ENCODE results near the gene MRFAP1. TPM values are rescaled to one million over a fixed set of nuclear protein-coding genes. Genes with fewer than 3 reads are reported as not detected.

Gene MRFAP1
- total RNA-seq, 2 donors from 2014 or later = 97.9 to 115 TPM

GRCh38 chr4:6660430-6660829, 19.9 kb downstream of the MRFAP1 start:
- intact Hi-C loops (cut with DNase I) = no loop called here
- DNase-seq (no peak), ATAC-seq (no peak)
- Histone ChIP-seq H3K36me3 (replicated peaks in 1 of 2; ENCODE audit: insufficient read depth in 1 of 2, low read depth in 2 of 2) (no peaks in the 10 kb centered on the region), H3K4me3 (no peak overlapping the region), H3K9me3 (no peaks in the 10 kb centered on the region), H3K27ac (no peak overlapping the region), H3K27me3 (no peaks in the 10 kb centered on the region), H3K4me1 (peaks cover 20% of the 10 kb centered on the region)
- TF ChIP-seq CTCF (IDR thresholded peaks at IDR 0.05) (no peak), POLR2A (IDR thresholded peaks at IDR 0.05) (no peak)
- WGBS, 2 donors = 95 to 99% methylated on average over 3 of the region's 3 CpGs

GRCh38 chr4:6662591-6662990, 22.1 kb downstream of the MRFAP1 start:
- intact Hi-C loops (cut with DNase I) = no loop called here
- no peak for DNase-seq
- Histone ChIP-seq H3K27ac (no peak overlapping the region), H3K4me1 (peaks cover 20% of the 10 kb centered on the region), H3K4me3 (no peak overlapping the region), H3K27me3 (no peaks in the 10 kb centered on the region), H3K9me3 (no peaks in the 10 kb centered on the region), H3K36me3 (replicated peaks in 1 of 2; ENCODE audit: insufficient read depth in 1 of 2, low read depth in 2 of 2) (no peaks in the 10 kb centered on the region)
- WGBS, 2 donors = 86 to 90% methylated on average over 3 of the region's 3 CpGs
- ATAC-seq = no peak
- no peak for TF ChIP-seq POLR2A (IDR thresholded peaks at IDR 0.05)

- Histone ChIP-seq H3K36me3 (replicated peaks in 1 of 2; ENCODE audit: insufficient read depth in 1 of 2, low read depth in 2 of 2) (no peaks in the 10 kb centered on the region), H3K27me3 (no peaks in the 10 kb centered on the region), H3K9me3 (no peaks in the 10 kb centered on the region), H3K4me3 (no peak overlapping the region), H3K4me1 (peaks cover 16% of the 10 kb centered on the region), H3K27ac (no peak overlapping the region)
- TF ChIP-seq CTCF (IDR thresholded peaks at IDR 0.05) (no peak), POLR2A (IDR thresholded peaks at IDR 0.05) (no peak)
- ATAC-seq (no peak), DNase-seq (no peak)
- intact Hi-C loops (cut with DNase I) = no loop called here
- 22 to 27% methylated on average over 24 to 55 of the region's 55 CpGs for WGBS, 2 donors
These were observed 23.3 kb downstream of the MRFAP1 start for GRCh38 chr4:6663596-6664393.

- Histone ChIP-seq H3K4me3 (no peak overlapping the region), H3K9me3 (no peaks in the 10 kb centered on the region), H3K36me3 (replicated peaks in 1 of 2; ENCODE audit: insufficient read depth in 1 of 2, low read depth in 2 of 2) (no peaks in the 10 kb centered on the region), H3K4me1 (peaks cover 10% of the 10 kb centered on the region), H3K27ac (no peak overlapping the region), H3K27me3 (no peaks in the 10 kb centered on the region)
- no peak for TF ChIP-seq POLR2A (IDR thresholded peaks at IDR 0.05)
- TF ChIP-seq CTCF (IDR thresholded peaks at IDR 0.05) = no peak
- ATAC-seq (no peak), DNase-seq (no peak)
- intact Hi-C loops (cut with DNase I) = no loop called here
- WGBS, 2 donors = 92 to 98% methylated on average over 9 of the region's 9 CpGs
These were observed 24.8 kb downstream of the MRFAP1 start for GRCh38 chr4:6665320-6665654.

- intact Hi-C loops (cut with DNase I) = no loop called here
These were observed 27.9 kb downstream of the MRFAP1 start for GRCh38 chr4:6668391-6668790.

More at GRCh38 chr4:6668391-6668790, 27.9 kb downstream of the MRFAP1 start:
- no peaks in the 10 kb centered on the region for H3K36me3 ChIP-seq (replicated peaks in 1 of 2; ENCODE audit: insufficient read depth in 1 of 2, low read depth in 2 of 2)
- peaks cover 13% of the 10 kb centered on the region for H3K4me1 ChIP-seq
- no peaks in the 10 kb centered on the region for H3K27me3 ChIP-seq
- ATAC-seq (no peak), DNase-seq (no peak)
- 83 to 86% methylated on average over 11 of the region's 11 CpGs for WGBS, 2 donors
- H3K9me3 ChIP-seq = no peaks in the 10 kb centered on the region
- H3K4me3 ChIP-seq = no peak overlapping the region
- no peak overlapping the region for H3K27ac ChIP-seq
- no peak for TF ChIP-seq POLR2A (IDR thresholded peaks at IDR 0.05)
- TF ChIP-seq CTCF (IDR thresholded peaks at IDR 0.05) = no peak
